ENCODE results near the gene GBP3.

- TF ChIP-seq EZH2phosphoT487 (IDR thresholded peaks at IDR 0.05; ENCODE audit: borderline replicate concordance, low read depth), result no peak
- TF ChIP-seq CTCF (IDR thresholded peaks at IDR 0.05), result no peak
- TF ChIP-seq, protein P1, sequence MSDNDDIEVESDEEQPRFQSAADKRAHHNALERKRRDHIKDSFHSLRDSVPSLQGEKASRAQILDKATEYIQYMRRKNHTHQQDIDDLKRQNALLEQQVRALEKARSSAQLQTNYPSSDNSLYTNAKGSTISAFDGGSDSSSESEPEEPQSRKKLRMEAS (IDR thresholded peaks at IDR 0.05; ENCODE audit: low read depth), result no peak
- no peak for TF ChIP-seq SIN3A (IDR thresholded peaks at IDR 0.05; ENCODE audit: borderline replicate concordance, low read depth, low read length)
- no peak for TF ChIP-seq NRF1 (IDR thresholded peaks at IDR 0.05; ENCODE audit: low read depth, low read length)
- TF ChIP-seq RFX5 (IDR thresholded peaks at IDR 0.05; ENCODE audit: low read length), result no peak
- no peak for TF ChIP-seq FOXM1 (IDR thresholded peaks at IDR 0.05; ENCODE audit: low read depth)
- no peak for TF ChIP-seq TEAD4 (IDR thresholded peaks at IDR 0.05; ENCODE audit: borderline replicate concordance, insufficient read depth)
- TF ChIP-seq USF2 (IDR thresholded peaks at IDR 0.05; ENCODE audit: borderline replicate concordance, low read depth, low read length), result no peak
- no peak for TF ChIP-seq RAD21 (IDR thresholded peaks at IDR 0.05; ENCODE audit: low read length)
- no peak for TF ChIP-seq POLR2AphosphoS5 (IDR thresholded peaks at IDR 0.05; ENCODE audit: low read depth, low read length)
- TF ChIP-seq GATA2 (CRISPR knock-in tag; IDR thresholded peaks at IDR 0.05), result no peak
Observed at GRCh38 chr1:89051300-89051954, 28.8 kb upstream of the GBP3 start.

Measured in SK-N-SH (cell line).